ENCODE measurements around the gene SIGLEC8. TPM values are rescaled to one million over a fixed set of nuclear protein-coding genes. Genes with fewer than 3 reads are reported as not detected.
"Not testable (repeated sequence)": the region's sequence is repeated elsewhere in the genome, so short reads cannot be mapped to it uniquely, and the experiment has no call there.

The SIGLEC8 gene
- total RNA-seq, 1 experiment from 2014 or later = not detected

DNA sequence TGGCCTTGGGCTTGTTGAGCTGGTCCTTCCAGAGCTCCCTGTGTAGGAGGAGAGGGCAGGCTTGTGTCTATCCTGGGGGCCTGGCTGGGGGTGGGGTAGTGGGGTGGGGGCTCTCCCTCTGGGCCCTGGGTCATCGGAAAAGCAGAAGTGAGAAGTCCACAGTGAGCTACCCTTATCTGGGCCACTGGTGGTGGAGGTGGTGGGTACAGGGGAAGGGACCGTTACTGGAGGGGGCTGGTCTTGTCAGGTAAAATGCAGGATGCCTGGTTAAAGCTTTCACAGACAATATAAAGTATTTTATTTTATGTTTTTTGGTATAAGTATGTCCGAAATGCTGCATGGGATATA lies 40.5 kb downstream of the SIGLEC8 start:
- Histone ChIP-seq H3K9me3 (no peaks in the 10 kb centered on the region), H3K4me1 (no peaks in the 10 kb centered on the region), H3K4me3 (ENCODE audit: low read depth, low read length) (no peak overlapping the region), H3K27me3 (replicated peaks; ENCODE audit: control insufficient read depth, insufficient read depth, low read length) (no peaks in the 10 kb centered on the region), H3K36me3 (ENCODE audit: control insufficient read depth, insufficient read depth, low read length) (no peaks in the 10 kb centered on the region)
- Mint-ChIP-seq H3K36me3 (ENCODE audit: insufficient read depth, unreplicated experiment) (no peaks in the 10 kb centered on the region), H3K4me1 (ENCODE audit: low read depth, unreplicated experiment) (no peaks in the 10 kb centered on the region), H3K27ac (ENCODE audit: unreplicated experiment) (no peak overlapping the region), H3K9me3 (ENCODE audit: unreplicated experiment) (no peaks in the 10 kb centered on the region), H3K27me3 (ENCODE audit: insufficient read depth, unreplicated experiment) (peaks cover 9% of the 10 kb centered on the region), H3K4me3 (ENCODE audit: unreplicated experiment) (no peak overlapping the region)
- TF ChIP-seq, protein P1, sequence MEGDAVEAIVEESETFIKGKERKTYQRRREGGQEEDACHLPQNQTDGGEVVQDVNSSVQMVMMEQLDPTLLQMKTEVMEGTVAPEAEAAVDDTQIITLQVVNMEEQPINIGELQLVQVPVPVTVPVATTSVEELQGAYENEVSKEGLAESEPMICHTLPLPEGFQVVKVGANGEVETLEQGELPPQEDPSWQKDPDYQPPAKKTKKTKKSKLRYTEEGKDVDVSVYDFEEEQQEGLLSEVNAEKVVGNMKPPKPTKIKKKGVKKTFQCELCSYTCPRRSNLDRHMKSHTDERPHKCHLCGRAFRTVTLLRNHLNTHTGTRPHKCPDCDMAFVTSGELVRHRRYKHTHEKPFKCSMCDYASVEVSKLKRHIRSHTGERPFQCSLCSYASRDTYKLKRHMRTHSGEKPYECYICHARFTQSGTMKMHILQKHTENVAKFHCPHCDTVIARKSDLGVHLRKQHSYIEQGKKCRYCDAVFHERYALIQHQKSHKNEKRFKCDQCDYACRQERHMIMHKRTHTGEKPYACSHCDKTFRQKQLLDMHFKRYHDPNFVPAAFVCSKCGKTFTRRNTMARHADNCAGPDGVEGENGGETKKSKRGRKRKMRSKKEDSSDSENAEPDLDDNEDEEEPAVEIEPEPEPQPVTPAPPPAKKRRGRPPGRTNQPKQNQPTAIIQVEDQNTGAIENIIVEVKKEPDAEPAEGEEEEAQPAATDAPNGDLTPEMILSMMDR (IDR thresholded peaks at IDR 0.05; ENCODE audit: insufficient read depth in 1 of 2, low read depth in 1 of 2, low read length in 1 of 2, severe bottlenecking in 1 of 2, unreplicated experiment in 1 of 2) = no peak
- ChIA-PET POLR2A (no interaction called here), CTCF (no interaction called here)
- DNase-seq = no peak
- intact Hi-C loops (cut with micrococcal nuclease; ENCODE audit: unreplicated experiment) = no loop called here
- no TSS peak for BruUV-seq (replicated peaks)

DNA sequence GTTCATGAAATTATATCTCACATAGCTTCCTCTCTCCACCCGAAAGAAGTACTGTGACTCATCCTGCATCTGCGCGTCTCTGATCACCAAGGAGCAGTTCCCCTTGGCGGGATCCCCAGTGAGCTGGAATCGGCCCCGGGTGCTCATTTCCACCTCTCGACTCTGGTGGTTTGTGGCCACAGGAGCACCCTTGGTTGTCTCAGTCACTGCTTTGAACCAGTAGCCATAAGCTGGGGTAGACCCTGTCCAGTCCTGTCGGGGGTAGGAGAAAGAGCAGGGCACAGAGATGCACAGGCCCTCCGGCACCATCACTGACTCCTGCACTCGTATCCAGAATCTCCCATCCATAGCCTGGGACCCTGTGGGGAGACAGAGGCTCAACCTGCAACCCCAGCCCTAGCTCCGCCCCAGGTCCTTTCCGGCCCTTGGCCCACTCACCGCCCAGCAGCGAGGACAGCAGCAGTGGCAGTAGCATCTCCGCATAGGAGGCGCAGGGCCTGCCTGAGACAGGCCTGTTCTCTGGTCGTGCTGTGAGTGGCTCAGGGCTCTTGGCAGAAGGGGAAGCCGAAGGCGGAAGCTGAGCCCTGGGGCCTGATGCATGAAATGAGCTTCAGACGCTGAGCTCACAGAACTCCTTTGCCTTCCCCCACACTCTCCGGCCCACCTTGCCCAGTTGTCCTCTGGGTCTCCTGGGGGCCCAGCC lies 41.0 kb downstream of the SIGLEC8 start, which contains the start of gene SIGLEC10:
SIGLEC10 (minus strand) TSS at position 536 of the 703 bp plus-strand sequence; CDS start at position 475, 61 bp downstream.
- no TSS peak for BruUV-seq (replicated peaks)
- DNase-seq = no peak
- peaks cover 10% of the 10 kb centered on the region for H3K27me3 Mint-ChIP-seq (ENCODE audit: insufficient read depth, unreplicated experiment)

GRCh38 chr19:51416422-51416821 lies 41.8 kb downstream of the SIGLEC8 start:
- H3K4me1 Mint-ChIP-seq (ENCODE audit: low read depth, unreplicated experiment); DNase-seq; H3K36me3 ChIP-seq (ENCODE audit: control insufficient read depth, insufficient read depth, low read length); H3K4me3 Mint-ChIP-seq (ENCODE audit: unreplicated experiment); H3K9me3 Mint-ChIP-seq (ENCODE audit: unreplicated experiment); H3K4me3 ChIP-seq (ENCODE audit: low read depth, low read length); H3K9me3 ChIP-seq; intact Hi-C loops (cut with micrococcal nuclease; ENCODE audit: unreplicated experiment); CTCF ChIA-PET; H3K27ac Mint-ChIP-seq (ENCODE audit: unreplicated experiment); H3K36me3 Mint-ChIP-seq (ENCODE audit: insufficient read depth, unreplicated experiment); H3K27me3 ChIP-seq (replicated peaks; ENCODE audit: control insufficient read depth, insufficient read depth, low read length); H3K4me1 ChIP-seq; BruUV-seq (replicated peaks): not testable (repeated sequence)
- POLR2A ChIA-PET = interaction anchor here (1.0 kb wide), 1 partner anchor 51 kb away, joined by 3 read pairs; the partner anchor contains the start of gene ETFB
- H3K27me3 Mint-ChIP-seq (ENCODE audit: insufficient read depth, unreplicated experiment) = peaks cover 13% of the 10 kb centered on the region

More for the DNA sequence above, 41.0 kb downstream of the SIGLEC8 start, which contains the start of gene SIGLEC10:
- intact Hi-C loops (cut with micrococcal nuclease; ENCODE audit: unreplicated experiment) = no loop called here
- POLR2A ChIA-PET = interaction anchor here (1.0 kb wide), 1 partner anchor 51 kb away, joined by 3 read pairs; the partner anchor contains the start of gene ETFB
- no peaks in the 10 kb centered on the region for H3K4me1 Mint-ChIP-seq (ENCODE audit: low read depth, unreplicated experiment)
- CTCF ChIA-PET = no interaction called here
- no peaks in the 10 kb centered on the region for H3K27me3 ChIP-seq (replicated peaks; ENCODE audit: control insufficient read depth, insufficient read depth, low read length)
- H3K9me3 ChIP-seq = no peaks in the 10 kb centered on the region
- no peaks in the 10 kb centered on the region for H3K36me3 ChIP-seq (ENCODE audit: control insufficient read depth, insufficient read depth, low read length)
- H3K4me3 Mint-ChIP-seq (ENCODE audit: unreplicated experiment) = no peak within 1 kb of the TSS
- no peak within 1 kb of the TSS for H3K4me3 ChIP-seq (ENCODE audit: low read depth, low read length)
- H3K27ac Mint-ChIP-seq (ENCODE audit: unreplicated experiment) = no peak within 1 kb of the TSS
- no peaks in the 10 kb centered on the region for H3K36me3 Mint-ChIP-seq (ENCODE audit: insufficient read depth, unreplicated experiment)
- no peaks in the 10 kb centered on the region for H3K4me1 ChIP-seq
- no peaks in the 10 kb centered on the region for H3K9me3 Mint-ChIP-seq (ENCODE audit: unreplicated experiment)
- TF ChIP-seq, protein P1 (IDR thresholded peaks at IDR 0.05; ENCODE audit: insufficient read depth in 1 of 2, low read depth in 1 of 2, low read length in 1 of 2, severe bottlenecking in 1 of 2, unreplicated experiment in 1 of 2) = no peak
